ENCODE measurements around the gene SAMD9L. TPM values are rescaled to one million over a fixed set of nuclear protein-coding genes. Genes with fewer than 3 reads are reported as not detected.
A peak's percentile ranks its signal among the peaks of the same experiment; 100 is the strongest.
"Not testable (repeated sequence)": the region's sequence is repeated elsewhere in the genome, so short reads cannot be mapped to it uniquely, and the experiment has no call there.

Gene SAMD9L
- total RNA-seq, 3 donors from 2014 or later: 3.3 to 8.1 (median 4.1) TPM

DNA sequence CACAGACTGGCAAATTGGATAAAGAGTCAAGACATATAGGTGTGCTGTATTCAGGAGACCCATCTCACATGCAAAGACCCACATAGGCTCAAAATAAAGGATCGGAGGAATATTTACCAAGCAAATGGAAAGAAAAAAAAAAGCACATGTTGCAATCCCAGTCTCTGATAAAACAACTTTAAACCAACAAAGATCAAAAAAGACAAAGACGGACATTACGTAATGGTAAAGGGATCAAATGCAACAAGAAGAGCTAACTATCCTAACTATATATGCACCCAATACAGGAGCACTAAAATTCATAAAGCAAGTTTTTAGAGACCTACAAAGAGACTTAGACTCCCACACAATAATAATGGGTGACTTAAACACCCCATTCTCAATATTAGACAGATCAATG lies 24.7 kb downstream of the SAMD9L start:
- ATAC-seq; H3K27me3 Mint-ChIP-seq (ENCODE audit: low read depth); DNase-seq; H3K4me3 Mint-ChIP-seq; H3K4me1 Mint-ChIP-seq (ENCODE audit: low read depth): not testable (repeated sequence)
- Mint-ChIP-seq H3K36me3 (ENCODE audit: insufficient read depth) (peaks cover 30% of the 10 kb centered on the region), H3K9me3 (peaks cover 51% of the 10 kb centered on the region)

DNA sequence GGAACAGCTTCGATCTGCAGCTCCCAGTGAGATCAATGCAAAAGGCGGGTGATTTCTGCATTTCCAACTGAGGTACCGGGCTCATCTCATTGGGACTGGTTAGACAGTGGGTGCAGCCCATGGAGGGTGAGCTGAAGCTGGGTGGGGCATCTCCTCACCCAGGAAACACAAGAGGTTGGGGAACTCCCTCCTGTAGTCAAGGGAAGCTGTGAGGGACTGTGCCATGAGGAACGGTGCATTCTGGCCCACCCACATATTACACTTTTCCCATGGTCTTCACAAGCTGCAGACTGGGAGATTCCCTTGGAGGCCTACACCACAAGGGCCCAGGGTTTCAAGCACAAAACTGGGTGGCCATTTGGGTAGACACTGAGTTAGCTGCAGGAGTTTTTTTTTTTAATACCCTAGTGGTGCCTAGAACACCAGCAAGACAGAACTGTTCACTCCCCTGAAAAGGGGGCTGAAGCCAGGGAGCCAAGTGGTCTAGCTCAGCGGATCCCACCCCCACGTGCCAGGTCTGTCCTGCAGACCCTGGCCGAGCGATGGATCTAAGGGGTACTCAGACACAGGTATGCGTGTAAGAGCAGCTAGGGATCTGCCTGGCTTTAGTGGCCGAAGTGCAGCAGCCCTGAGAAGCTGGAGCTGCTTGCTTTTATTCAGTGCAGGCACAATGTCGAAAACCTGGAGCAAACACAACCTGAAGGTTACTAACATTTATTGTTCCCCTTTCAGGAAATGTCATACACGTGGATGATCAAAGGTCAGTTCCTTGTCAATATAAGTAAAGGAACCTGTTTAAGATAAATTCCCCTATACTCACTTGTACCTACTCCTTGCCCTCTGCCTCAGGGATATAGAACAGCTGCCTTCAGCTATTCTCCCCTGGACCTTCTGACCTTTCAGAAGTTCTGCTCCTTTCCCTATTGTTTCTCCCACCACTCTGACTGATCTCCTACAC lies 27.3 kb downstream of the SAMD9L start:
- no peak overlapping the region for H3K4me3 Mint-ChIP-seq
- ATAC-seq (no peak), DNase-seq (no peak)
- H3K4me1 Mint-ChIP-seq (ENCODE audit: low read depth): peaks cover 28% of the 10 kb centered on the region
- no peaks in the 10 kb centered on the region for H3K27me3 Mint-ChIP-seq (ENCODE audit: low read depth)
- H3K36me3 Mint-ChIP-seq (ENCODE audit: insufficient read depth): peaks cover 30% of the 10 kb centered on the region
- peaks cover 44% of the 10 kb centered on the region for H3K9me3 Mint-ChIP-seq

DNA sequence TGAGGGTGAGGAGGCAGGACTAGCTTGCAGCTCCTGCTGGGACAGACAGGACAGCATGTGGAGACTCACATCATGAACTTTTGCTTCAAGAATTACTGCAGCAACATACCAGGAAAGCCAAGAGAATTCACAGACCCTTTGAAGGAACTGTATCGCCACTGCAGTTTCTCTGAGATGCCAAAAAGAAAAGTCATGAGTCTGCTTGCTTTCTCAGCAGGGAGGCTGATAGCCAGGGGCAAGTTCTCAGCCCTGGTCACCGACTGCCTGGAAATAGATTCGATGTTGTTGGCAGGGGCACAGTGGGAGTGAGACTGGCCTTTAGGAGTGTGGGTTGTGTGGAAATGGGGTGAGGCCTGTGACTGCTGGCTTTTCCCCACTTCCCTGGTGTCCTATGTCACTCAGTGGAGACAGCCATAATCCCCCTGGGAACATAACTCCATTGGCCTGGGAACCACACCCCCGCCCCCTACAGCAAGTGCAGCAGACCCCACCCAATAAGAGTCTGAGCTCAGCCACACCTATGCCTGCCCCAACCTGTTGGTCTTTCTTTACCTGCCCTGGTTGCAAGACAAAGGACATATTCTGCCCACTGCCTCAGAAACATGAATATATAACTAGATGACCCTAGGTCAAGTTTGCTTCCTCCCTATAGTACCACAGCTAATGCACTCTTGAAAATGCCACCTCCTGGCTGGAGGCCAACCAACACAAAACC lies 28.8 kb downstream of the SAMD9L start:
- Mint-ChIP-seq H3K4me1 (ENCODE audit: low read depth) (peaks cover 43% of the 10 kb centered on the region), H3K36me3 (ENCODE audit: insufficient read depth) (peaks cover 39% of the 10 kb centered on the region), H3K9me3 (peaks cover 31% of the 10 kb centered on the region), H3K4me3 (no peak overlapping the region), H3K27me3 (ENCODE audit: low read depth) (no peaks in the 10 kb centered on the region)
- ATAC-seq (no peak), DNase-seq (no peak)

DNA sequence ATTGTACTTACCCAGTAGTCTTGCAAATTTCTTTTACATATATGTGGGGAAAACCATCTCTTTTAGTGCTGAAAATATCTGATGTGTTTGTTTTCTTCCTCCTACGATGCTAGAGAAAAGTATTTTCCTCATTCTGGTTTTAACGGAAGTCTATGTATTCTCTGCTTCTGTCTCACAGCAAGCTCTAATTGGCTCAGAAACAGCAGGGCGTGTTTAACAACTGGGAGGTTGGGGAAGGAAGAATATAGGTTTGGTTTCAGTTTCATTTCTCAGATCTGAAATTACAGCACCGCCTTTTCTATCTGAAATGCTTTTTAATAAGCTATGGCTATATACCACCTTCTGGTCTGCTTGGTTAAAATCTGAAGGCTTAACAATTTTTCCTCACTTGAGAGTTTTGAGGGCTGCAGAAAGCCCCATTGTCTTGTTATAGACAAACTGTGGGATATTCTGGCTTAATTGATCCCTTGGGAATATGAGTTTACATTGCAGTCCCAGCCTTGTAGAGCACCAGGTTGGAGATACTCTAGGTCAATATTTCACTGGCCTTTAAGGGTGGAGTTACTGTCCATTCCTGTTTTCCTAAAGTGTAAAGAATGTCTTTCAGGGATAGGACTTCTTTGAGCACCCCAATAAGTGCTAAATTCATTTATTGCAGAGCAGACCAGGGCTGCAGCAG lies 30.2 kb downstream of the SAMD9L start, which contains the start of gene SAMD9:
TSS of gene SAMD9 (minus strand) at position 128 of the 679 bp plus-strand sequence. CDS start 11,882 bp downstream, outside the sequence.
- peak; percentile 26 for DNase-seq
- peak within 1 kb of the TSS; percentile 84 for H3K4me3 Mint-ChIP-seq
- H3K4me1 Mint-ChIP-seq (ENCODE audit: low read depth): peaks cover 51% of the 10 kb centered on the region
- ATAC-seq: peak; percentile 79 to 84
- H3K36me3 Mint-ChIP-seq (ENCODE audit: insufficient read depth): peaks cover 41% of the 10 kb centered on the region
- H3K27me3 Mint-ChIP-seq (ENCODE audit: low read depth): no peaks in the 10 kb centered on the region
- peaks cover 18% of the 10 kb centered on the region for H3K9me3 Mint-ChIP-seq

DNA sequence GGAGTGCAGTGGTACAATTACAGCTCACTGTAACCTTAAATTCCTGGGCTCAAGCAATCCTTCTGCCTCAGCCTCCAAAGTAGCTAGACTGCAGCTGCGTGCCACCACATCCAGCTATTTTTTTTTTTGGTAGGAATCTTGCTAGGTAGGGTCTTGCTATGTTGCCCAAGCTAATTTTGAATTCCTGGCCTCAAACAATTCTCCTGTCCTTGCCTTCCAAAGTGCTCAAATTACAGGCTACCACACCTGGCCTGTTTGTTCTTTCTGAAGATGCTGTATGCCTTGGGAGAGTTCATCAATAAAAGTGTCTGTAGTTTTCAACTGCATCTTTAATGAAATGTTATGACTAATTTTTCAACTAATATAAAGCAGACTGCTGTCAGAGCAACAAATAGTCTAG lies 30.9 kb downstream of the SAMD9L start:
- H3K4me3 Mint-ChIP-seq: peak overlapping the region; percentile 84
- no peaks in the 10 kb centered on the region for H3K27me3 Mint-ChIP-seq (ENCODE audit: low read depth)
- peaks cover 55% of the 10 kb centered on the region for H3K4me1 Mint-ChIP-seq (ENCODE audit: low read depth)
- no peak for DNase-seq
- H3K9me3 Mint-ChIP-seq: peaks cover 11% of the 10 kb centered on the region
- peaks cover 43% of the 10 kb centered on the region for H3K36me3 Mint-ChIP-seq (ENCODE audit: insufficient read depth)
- no peak for ATAC-seq

DNA sequence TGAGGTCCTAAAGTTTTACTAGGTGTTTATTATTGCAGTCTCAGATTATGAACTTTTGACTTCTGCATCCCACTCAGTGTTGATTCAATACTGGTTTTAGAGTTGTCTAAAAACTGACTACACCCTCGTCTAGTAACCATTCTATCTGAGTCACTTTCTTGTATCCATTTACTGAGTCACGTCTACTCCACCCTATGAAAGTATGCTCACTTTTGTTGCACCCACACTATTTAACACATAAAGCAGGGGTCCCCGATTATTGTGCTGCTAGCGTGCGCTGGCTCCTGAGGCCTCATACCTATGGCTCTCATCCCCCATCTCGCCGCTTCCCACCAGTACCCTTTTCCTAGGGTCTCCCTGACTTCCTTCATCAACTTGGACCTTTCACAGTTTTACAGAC lies 32.4 kb downstream of the SAMD9L start:
- H3K9me3 Mint-ChIP-seq: peaks cover 23% of the 10 kb centered on the region
- peaks cover 49% of the 10 kb centered on the region for H3K36me3 Mint-ChIP-seq (ENCODE audit: insufficient read depth)
- no peaks in the 10 kb centered on the region for H3K27me3 Mint-ChIP-seq (ENCODE audit: low read depth)
- peaks cover 68% of the 10 kb centered on the region for H3K4me1 Mint-ChIP-seq (ENCODE audit: low read depth)
- peak overlapping the region; percentile 84 for H3K4me3 Mint-ChIP-seq
- ATAC-seq (peak; percentile 90 to 95), DNase-seq (no peak)

DNA sequence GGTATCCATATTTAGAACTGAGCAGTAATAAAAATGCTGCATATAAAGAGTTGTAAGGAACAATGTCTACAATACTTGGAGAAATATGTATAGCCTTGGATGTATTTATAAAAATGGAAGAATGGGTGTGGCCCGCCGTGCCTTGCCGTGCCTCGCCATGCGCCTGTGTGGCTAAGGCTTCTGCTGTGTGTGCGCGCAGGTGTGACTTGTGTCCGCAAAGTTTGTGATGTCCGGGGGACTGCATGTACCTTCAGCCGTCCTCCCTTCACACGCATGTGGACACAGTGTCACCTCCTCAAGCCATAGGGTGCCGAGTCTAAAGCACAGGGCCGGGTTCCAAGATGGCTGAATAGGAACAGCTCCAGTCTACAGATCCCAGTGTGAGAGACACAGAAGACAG lies 40.2 kb downstream of the SAMD9L start:
- Mint-ChIP-seq H3K27me3 (ENCODE audit: low read depth) (no peaks in the 10 kb centered on the region), H3K4me1 (ENCODE audit: low read depth) (peaks cover 23% of the 10 kb centered on the region), H3K9me3 (peaks cover 59% of the 10 kb centered on the region), H3K4me3 (no peak overlapping the region), H3K36me3 (ENCODE audit: insufficient read depth) (peaks cover 87% of the 10 kb centered on the region)
- ATAC-seq (no peak), DNase-seq (no peak)

DNA sequence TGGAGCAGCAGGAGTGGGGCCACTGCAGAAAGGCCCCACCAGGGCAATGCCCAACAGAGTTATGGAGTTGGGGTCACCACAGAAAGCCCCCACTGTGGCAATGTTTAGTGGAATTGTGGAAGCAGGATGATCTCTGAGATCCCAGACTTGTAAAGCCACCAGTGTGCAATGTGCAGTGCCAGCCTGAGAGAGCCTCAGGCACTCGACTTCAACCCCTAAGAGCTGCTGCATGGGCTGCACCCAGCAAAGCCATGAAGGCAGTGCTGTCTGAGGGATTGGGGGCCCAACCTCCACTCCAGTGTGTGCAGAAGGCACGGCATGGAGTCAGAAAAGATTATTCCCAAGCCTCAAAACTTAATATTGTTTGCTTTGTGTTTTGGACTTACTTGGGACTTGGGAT lies 50.8 kb downstream of the SAMD9L start:
- H3K27me3 Mint-ChIP-seq (ENCODE audit: low read depth): no peaks in the 10 kb centered on the region
- ATAC-seq (no peak), DNase-seq (no peak)
- no peak overlapping the region for H3K4me3 Mint-ChIP-seq
- H3K9me3 Mint-ChIP-seq: peaks cover 48% of the 10 kb centered on the region
- peaks cover 12% of the 10 kb centered on the region for H3K36me3 Mint-ChIP-seq (ENCODE audit: insufficient read depth)
- H3K4me1 Mint-ChIP-seq (ENCODE audit: low read depth): no peaks in the 10 kb centered on the region

DNA sequence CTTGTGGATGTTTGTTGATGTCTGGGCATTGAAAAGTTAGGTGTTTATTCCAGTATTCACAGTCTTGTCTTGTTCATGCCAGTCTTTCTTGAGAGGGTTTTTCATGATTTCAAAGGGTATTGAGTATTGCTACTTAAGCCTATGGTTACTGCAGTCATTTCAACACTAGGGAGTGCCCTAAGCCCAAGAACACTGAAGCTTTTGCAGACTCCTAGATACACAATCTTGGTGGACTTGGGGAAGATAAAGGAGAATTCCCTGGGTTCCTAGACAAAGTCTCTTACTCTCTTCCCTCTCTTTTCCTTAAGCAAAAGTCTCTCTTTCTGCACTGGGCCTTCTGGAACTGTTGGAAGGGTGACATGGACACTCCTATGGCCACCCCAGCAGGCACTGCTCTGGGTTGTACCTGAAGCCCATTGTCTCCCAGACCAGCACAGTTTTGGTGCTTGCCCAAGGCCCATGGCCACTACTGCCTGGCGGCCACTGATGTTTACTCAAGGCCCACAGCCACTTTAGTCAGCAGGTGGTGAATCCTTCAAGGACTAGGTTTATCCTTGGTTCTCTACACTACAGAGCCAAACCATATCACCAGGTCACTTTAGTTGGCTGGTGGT lies 55.3 kb downstream of the SAMD9L start:
- DNase-seq: no peak
- H3K4me3 Mint-ChIP-seq: no peak overlapping the region
- ATAC-seq: no peak

More for the DNA sequence above, 55.3 kb downstream of the SAMD9L start:
- Mint-ChIP-seq H3K4me1 (ENCODE audit: low read depth) (no peaks in the 10 kb centered on the region), H3K27me3 (ENCODE audit: low read depth) (peaks cover 13% of the 10 kb centered on the region), H3K9me3 (peaks cover 33% of the 10 kb centered on the region), H3K36me3 (ENCODE audit: insufficient read depth) (peaks cover 3% of the 10 kb centered on the region)

Other genes with a start within 250 kb of the SAMD9L start
- gene SAMD9, start 30.4 kb downstream of the SAMD9L start, total RNA-seq: 1 to 10 TPM; 1.8 to 2.5 (median 2.1) TPM
- not detected for gene HEPACAM2, start 78.1 kb upstream of the SAMD9L start, total RNA-seq
- gene VPS50, start 84.0 kb upstream of the SAMD9L start, total RNA-seq: 10 to 100 TPM; 12.4 to 14.1 (median 13.6) TPM